Left ventricle myocardium inferior (tissue), 1 donor: ENCODE data around the gene FAAP100. TPM values are rescaled to one million over a fixed set of nuclear protein-coding genes. Genes with fewer than 3 reads are reported as not detected.

ENCODE experiments used
- DNase-seq: peaks from one replicate; pipeline ENCODE4 v3.0.0-alpha.2; 2020
- H3K27ac ChIP-seq: fragments of 200-600 bp; replicated peaks from 2 replicates; pipeline ENCODE4 v1.8.0; 2021
- H3K27me3 ChIP-seq: fragments of 200-600 bp; 2 replicates; pipeline ENCODE4 v1.8.0; 2021; ENCODE audit warnings: low read depth
- H3K36me3 ChIP-seq: fragments of 200-600 bp; 2 replicates; pipeline ENCODE4 v1.8.0; 2021
- H3K4me1 ChIP-seq: fragments of 200-600 bp; 2 replicates; pipeline ENCODE4 v1.8.0; 2021
- H3K4me3 ChIP-seq: fragments of 200-600 bp; 2 replicates; pipeline ENCODE4 v1.8.0; 2021; ENCODE audit warnings: mild to moderate bottlenecking, moderate library complexity
- H3K9me3 ChIP-seq: fragments of 200-600 bp; replicated peaks from 2 replicates; pipeline ENCODE4 v1.8.0; 2021
- CTCF ChIP-seq: fragments of 200-600 bp; IDR thresholded peaks from 2 replicates; pipeline ENCODE4 v1.8.0; 2021; ENCODE audit warnings: antibody characterized with exemption, mild to moderate bottlenecking, borderline replicate concordance
- intact Hi-C: fragments of 100-400 bp; cut with micrococcal nuclease; formaldehyde crosslinking; loops from one replicate; pipeline ENCODE4 v1.11.0; 2022
- total RNA-seq: library from RNA; stranded (reverse); fragmentation: NEBNext Ultra II Directional; extraction: Animal tissue kit (Norgen Biotek cat#: 25700); gene quantifications from one replicate; pipeline ENCODE4 v1.2.1, GENCODE V29; 2021
- donor health status: DM: no; HTN: yes; CAD: no; lungs with severe emphysema.

The FAAP100 gene
- total RNA-seq, 1 donor from 2014 or later: 15.9 TPM

- H3K4me3 ChIP-seq: peak overlapping the region; percentile 93
- H3K9me3 ChIP-seq: no peaks in the 10 kb centered on the region
- TF ChIP-seq CTCF: no peak
- H3K27ac ChIP-seq: peak overlapping the region; percentile 99
- H3K27me3 ChIP-seq: peaks cover 13% of the 10 kb centered on the region
- H3K4me1 ChIP-seq: peaks cover 92% of the 10 kb centered on the region
- peak; percentile 88 for DNase-seq
- intact Hi-C loops: no loop called here
- peaks cover 30% of the 10 kb centered on the region for H3K36me3 ChIP-seq
These were observed 37.2 kb downstream of the FAAP100 start for GRCh38 chr17:81514739-81515529.

- Histone ChIP-seq H3K9me3 (no peaks in the 10 kb centered on the region), H3K4me1 (peaks cover 92% of the 10 kb centered on the region), H3K36me3 (peaks cover 35% of the 10 kb centered on the region), H3K4me3 (peak overlapping the region; percentile 93), H3K27ac (peak overlapping the region; percentile 99), H3K27me3 (peaks cover 8% of the 10 kb centered on the region)
- DNase-seq: no peak
- intact Hi-C loops: no loop called here
- TF ChIP-seq CTCF: no peak
These were observed 37.7 kb downstream of the FAAP100 start for GRCh38 chr17:81514489-81514738.

DNA sequence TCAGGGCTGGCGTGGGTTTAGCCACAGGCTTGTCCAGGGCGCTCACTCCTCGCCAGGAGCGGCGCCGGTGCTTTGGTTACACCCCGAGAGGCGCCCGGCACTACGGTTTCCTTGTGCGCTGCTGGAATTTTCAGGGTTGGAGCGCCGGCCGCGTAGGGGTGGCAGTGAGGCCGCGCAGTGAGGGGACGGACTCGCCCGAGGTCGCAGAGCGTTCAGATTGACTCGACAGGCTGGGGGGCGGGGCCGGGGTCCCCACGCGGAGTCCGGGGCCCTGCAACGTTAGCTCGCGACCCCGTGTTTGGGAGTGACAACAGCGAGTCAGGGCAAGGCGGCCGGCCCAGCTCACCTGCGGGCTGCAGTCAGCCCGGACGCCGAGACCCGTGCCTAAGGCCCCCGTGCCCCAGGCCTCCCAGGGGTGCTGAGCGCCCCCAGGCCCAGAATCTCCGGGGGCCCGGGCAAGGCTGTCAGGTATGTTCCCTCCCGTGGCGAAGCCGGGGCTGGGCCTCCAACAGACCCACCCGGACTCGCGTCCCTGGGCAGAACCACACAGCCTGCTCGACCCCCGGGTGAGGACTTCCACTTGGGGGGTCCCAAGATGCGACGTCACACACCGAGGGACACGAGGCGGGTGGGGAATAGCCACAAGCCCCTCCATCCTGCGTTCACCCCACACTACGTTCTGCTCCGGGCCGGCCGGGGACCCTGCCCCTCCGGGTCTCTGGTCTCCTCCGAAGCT lies 38.2 kb downstream of the FAAP100 start:
- Histone ChIP-seq H3K36me3 (peaks cover 40% of the 10 kb centered on the region), H3K9me3 (no peaks in the 10 kb centered on the region), H3K27me3 (peaks cover 3% of the 10 kb centered on the region), H3K27ac (peak overlapping the region; percentile 99), H3K4me3 (peak overlapping the region; percentile 93), H3K4me1 (peaks cover 92% of the 10 kb centered on the region)
- TF ChIP-seq CTCF: no peak
- DNase-seq: peak; percentile 75
- intact Hi-C loops: no loop called here

- H3K4me1 ChIP-seq: peaks cover 92% of the 10 kb centered on the region
- peak; percentile 7 for TF ChIP-seq CTCF
These were observed 38.8 kb downstream of the FAAP100 start for GRCh38 chr17:81513372-81513752.

DNA sequence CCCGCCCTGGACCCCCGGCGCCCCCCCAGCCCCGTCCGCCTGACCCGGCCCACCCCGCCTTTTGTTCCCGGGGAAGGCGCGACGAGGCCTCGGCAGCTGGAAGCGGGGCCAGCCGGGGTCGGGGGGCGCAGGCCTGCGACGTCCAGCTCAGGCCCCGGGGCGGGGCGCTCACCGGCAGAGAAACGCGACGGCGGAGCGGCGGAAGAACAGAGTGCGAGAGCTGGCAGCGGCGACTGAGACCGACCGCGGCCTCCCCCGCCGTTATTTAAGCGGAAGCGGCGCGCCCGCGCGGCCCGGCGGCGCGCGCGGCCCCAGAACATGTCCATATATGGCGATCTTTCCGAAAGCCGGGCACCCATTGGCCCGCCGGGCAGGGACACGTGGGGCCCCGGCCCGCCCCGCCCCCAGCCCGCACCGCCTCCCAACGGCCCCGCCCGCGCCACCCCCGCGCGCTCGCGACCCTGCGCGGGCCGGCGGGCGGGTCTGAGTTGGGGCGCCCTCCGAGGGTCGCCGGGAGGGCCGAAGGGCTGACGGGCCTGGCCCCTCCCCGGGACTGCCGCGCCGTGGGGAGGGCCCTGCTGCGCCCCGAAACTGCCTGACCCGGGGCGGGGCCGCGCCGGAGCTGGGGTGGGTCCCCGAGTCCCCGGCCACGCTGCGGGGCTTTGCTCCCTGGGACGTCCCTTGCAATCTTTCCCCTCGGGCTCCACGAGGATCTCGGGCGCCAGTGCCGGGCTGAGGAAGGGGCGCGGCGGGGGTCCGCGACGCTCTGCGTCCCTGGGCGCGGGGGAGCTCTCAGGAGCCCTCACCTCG lies 39.4 kb downstream of the FAAP100 start, which contains the start of gene ACTG1:
TSS of gene ACTG1 (minus strand) at position 238 of the 810 bp plus-strand sequence. CDS start 445 bp downstream, outside the sequence.
- H3K4me1 ChIP-seq: peaks cover 86% of the 10 kb centered on the region
- no peak for TF ChIP-seq CTCF
- H3K36me3 ChIP-seq: peaks cover 45% of the 10 kb centered on the region
- DNase-seq: peak; percentile 93
- peaks cover 3% of the 10 kb centered on the region for H3K9me3 ChIP-seq
- intact Hi-C loops: no loop called here
- H3K27me3 ChIP-seq: no peaks in the 10 kb centered on the region
- H3K27ac ChIP-seq: peak within 1 kb of the TSS; percentile 99
- peak within 1 kb of the TSS; percentile 93 for H3K4me3 ChIP-seq

More at GRCh38 chr17:81513372-81513752, 38.8 kb downstream of the FAAP100 start:
- no peaks in the 10 kb centered on the region for H3K27me3 ChIP-seq
- peak overlapping the region; percentile 99 for H3K27ac ChIP-seq
- H3K4me3 ChIP-seq: peak overlapping the region; percentile 93
- intact Hi-C loops: no loop called here
- H3K9me3 ChIP-seq: no peaks in the 10 kb centered on the region
- H3K36me3 ChIP-seq: peaks cover 45% of the 10 kb centered on the region
- peak; percentile 62 for DNase-seq
